DMS 273 (cell line): ENCODE results near the gene EMCN.
"Not testable (repeated sequence)": the region's sequence is repeated elsewhere in the genome, so short reads cannot be mapped to it uniquely, and the experiment has no call there.

Source experiments
- DNase-seq: peaks from one replicate; lab custom pipeline; 2025; ENCODE audit not compliant: unreplicated experiment; lab: John Stamatoyannopoulos, UW

The EMCN gene

GRCh38 chr4:100386270-100386669 is 131.6 kb downstream of the EMCN start:
- no peak for DNase-seq

GRCh38 chr4:100380401-100380800 is 137.4 kb downstream of the EMCN start:
- DNase-seq = not testable (repeated sequence)

- no peak for DNase-seq
These were observed 138.2 kb downstream of the EMCN start for GRCh38 chr4:100379583-100380105.

GRCh38 chr4:100372432-100372831 is 145.4 kb downstream of the EMCN start:
- DNase-seq = peak; percentile 33

GRCh38 chr4:100369871-100370270 is 148.0 kb downstream of the EMCN start:
- DNase-seq = no peak

- DNase-seq = no peak
These were observed 150.4 kb downstream of the EMCN start for GRCh38 chr4:100367451-100367850.

- no peak for DNase-seq
These were observed 151.6 kb downstream of the EMCN start for GRCh38 chr4:100366213-100366612.

- no peak for DNase-seq
These were observed 155.5 kb downstream of the EMCN start for GRCh38 chr4:100362366-100362765.

GRCh38 chr4:100361336-100361735 is 156.5 kb downstream of the EMCN start:
- no peak for DNase-seq

GRCh38 chr4:100360211-100360610 is 157.6 kb downstream of the EMCN start:
- no peak for DNase-seq

GRCh38 chr4:100359441-100359840 is 158.4 kb downstream of the EMCN start:
- no peak for DNase-seq

- DNase-seq = no peak
These were observed 160.3 kb downstream of the EMCN start for GRCh38 chr4:100357542-100357941.

GRCh38 chr4:100356172-100356571 is 161.7 kb downstream of the EMCN start:
- no peak for DNase-seq

GRCh38 chr4:100352352-100352751 is 165.5 kb downstream of the EMCN start:
- not testable (repeated sequence) for DNase-seq

GRCh38 chr4:100348473-100348872 is 169.3 kb downstream of the EMCN start:
- no peak for DNase-seq

GRCh38 chr4:100347241-100347640 is 170.6 kb downstream of the EMCN start:
- no peak for DNase-seq

- DNase-seq = no peak
These were observed 172.2 kb downstream of the EMCN start for GRCh38 chr4:100345585-100345984.
